HK-2 (cell line): ENCODE data around the gene PSMD13.

Experiments used
- DNase-seq: peaks from one replicate; pipeline ENCODE4 v3.0.0-alpha.2; 2018; ENCODE audit not compliant: unreplicated experiment

Gene PSMD13

GRCh38 chr11:287821-288477 lies 51.2 kb downstream of the PSMD13 start:
- no peak for DNase-seq

GRCh38 chr11:288478-289397 lies 52.0 kb downstream of the PSMD13 start, which contains the start of gene PGGHG:
PGGHG (plus strand) TSS chr11:289126; CDS start chr11:289817, 691 bp downstream.
- DNase-seq = peak; percentile 56

DNA sequence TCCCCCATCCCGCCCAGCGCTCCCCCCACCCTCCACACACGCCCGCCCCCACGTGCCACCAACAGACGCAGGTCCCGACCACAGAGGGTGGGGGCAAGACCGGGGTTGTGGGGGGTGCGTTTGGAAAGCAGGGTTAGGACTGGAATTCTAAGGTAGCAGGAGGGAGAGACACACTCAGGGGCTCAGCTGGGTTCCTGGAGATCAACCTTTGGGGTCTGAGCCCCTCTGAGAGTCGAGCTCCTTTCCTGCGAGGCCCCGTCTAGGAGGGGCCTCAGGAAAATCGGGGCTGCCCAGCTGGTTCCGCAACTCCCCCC lies 52.6 kb downstream of the PSMD13 start:
- DNase-seq = no peak

DNA sequence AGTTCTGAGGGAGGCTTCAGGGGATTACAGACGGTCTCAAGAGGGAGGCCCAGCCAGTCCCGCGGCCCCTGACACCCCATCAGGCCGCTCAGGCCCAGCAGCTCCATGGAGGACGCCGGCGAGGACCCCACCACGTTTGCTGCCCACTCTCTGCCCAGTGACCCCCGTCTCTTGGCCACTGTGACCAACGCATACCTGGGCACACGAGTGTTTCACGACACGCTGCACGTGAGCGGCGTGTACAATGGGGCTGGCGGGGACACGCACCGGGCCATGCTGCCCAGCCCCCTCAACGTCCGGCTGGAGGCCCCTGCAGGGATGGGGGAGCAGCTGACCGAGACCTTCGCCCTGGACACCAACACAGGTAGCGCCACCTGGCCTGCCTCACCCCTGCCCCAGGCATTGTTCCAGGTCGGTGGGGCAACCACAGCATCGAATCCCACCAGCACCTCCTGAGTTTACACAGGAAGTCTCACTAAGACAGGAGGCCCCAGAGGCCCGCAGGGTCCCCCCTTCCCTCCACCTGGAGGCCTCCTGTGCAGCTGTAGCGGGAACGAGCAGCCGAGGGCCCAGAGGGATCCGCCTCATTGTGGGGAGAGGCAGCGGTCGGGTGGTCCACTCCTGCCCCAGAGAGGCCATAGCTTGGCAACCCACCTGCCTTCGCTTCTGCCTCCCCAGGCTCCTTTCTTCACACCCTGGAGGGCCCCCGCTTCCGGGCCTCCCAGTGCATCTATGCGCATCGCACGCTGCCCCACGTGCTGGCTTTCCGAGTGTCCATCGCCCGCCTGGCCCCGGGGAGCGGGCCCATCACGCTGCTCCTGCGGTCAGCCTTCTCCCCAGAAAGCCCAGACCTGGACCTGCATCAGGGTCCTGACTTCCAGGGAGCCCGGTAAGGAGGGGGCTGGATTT lies 53.2 kb downstream of the PSMD13 start:
- DNase-seq = no peak

DNA sequence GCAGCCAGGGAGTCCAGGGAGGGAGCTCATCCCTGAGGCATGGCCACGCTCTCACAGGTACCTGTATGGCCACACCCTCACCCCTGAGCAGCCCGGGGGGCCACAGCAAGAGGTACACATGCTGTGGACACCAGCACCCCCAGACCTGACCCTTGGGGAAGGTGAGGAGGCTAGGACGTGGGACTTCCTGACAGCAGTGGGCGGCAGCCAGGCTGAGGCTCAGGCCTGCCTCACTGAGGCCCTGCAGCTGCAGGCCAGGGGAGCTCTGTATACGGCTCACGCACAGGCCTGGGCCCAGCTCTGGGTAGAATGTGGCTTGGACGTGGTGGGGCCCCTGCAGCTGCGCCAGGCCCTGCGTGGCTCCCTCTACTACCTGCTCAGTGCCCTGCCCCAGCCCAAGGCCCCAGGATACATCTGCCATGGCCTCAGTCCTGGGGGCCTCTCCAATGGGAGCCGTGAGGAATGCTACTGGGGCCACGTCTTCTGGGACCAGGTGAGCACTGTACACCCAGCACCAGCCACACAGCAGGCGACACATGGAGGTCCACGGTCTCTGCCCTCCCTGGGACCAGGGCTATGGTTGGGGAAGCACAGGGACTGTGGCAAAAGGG lies 54.0 kb downstream of the PSMD13 start:
- no peak for DNase-seq

DNA sequence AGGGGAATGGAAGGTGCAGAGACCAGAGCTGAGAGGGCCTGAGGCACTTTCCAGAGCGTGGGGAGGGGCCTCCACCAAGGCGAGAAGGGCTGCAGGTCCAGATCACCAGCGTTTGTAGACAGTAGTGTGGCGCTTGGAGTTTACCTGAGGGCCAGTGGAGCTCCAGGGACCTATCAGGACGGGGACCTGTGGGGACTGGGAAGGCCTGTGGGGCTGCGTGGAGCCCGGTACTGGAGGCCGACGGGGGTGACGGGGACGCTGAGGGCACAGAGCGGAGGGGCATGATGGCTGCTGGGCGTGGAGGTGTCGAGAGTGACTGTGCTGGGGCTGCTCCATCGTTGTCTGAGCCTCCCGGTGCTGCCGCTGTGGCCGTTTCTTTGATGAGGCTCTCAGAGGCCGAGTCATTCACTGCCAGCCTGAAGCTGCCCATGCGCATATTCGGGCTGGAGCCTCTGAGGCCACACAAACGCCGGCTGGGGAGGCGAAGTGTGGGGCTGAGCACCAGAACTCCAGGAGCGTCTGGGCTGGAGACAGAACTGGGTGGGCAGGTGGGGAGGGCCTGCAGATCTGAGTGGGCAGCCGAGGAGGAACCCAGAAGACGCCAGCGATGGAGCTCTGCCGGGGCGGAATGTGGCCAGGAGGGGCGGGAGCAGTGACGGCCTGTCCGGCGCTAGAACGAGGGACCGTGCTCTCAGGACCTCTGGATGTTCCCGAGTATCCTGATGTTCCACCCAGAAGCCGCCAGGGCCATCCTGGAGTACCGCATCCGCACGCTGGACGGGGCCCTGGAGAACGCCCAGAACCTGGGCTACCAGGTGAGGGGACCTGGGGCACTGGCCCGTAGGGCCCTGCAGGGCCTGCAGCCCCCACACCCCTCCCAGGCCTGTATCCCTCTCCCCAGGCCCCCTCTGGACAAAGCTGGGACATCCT lies 54.8 kb downstream of the PSMD13 start:
- DNase-seq = no peak

DNA sequence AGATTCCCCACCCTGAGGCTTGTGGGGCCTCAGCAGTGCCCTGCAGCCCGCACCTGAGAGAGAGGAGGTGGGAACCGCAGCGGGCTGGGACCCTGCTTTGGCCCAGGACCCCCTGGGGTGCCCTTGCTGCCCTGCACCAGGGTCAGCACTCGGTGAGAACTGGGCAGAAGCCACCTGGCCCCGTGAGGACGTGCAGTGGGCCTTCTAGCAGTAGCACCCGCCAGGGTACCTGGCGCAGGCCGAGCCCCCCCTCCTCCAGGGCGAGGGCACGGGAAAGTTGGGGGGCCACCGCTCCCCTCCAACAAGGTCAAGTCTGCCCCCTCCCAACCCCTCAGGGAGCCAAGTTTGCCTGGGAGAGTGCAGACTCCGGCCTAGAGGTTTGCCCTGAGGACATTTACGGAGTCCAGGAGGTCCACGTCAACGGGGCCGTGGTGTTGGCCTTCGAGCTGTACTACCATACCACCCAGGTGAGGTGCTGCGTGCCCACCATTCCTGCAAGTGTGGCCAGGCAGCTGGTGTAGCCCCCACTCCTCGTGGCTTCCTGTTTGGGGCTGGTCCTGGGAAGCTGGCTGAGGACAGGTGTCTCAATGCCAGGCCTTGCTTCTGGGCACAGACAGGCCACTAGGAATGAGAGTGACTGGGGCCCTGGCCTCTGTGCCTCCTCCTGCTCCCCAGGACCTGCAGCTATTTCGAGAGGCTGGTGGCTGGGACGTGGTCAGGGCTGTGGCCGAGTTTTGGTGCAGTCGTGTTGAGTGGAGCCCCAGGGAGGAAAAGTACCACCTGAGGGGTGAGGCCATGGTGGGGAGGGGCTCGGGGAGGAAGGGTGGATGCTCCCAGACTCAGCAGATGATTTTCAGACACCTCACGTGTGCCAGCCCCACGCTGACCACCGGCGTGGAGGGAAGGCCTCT lies 55.7 kb downstream of the PSMD13 start:
- no peak for DNase-seq

DNA sequence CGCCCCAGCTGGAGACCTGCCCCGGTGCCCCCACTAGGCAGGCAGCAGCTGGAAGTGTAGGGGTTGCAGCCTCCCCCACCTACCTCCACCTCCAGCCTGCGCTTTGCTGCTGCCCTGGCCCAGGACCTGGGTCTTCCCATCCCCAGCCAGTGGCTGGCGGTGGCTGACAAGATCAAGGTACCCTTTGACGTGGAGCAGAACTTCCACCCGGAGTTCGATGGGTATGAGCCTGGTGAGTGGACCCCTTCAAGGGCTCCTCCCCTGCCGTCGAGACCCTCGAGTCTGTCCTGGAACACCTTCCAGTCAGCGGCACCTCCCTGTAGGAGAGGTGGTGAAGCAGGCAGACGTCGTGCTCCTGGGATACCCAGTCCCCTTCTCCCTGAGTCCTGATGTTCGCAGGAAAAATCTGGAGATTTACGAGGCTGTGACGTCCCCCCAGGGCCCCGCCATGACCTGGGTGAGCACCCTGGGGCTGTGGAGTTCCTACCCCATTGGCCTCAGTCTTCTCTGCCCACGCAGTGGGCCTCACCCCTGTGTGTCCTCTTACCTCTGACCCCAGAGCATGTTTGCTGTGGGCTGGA lies 56.6 kb downstream of the PSMD13 start:
- no peak for DNase-seq

GRCh38 chr11:293852-294661 lies 57.3 kb downstream of the PSMD13 start:
- no peak for DNase-seq

DNA sequence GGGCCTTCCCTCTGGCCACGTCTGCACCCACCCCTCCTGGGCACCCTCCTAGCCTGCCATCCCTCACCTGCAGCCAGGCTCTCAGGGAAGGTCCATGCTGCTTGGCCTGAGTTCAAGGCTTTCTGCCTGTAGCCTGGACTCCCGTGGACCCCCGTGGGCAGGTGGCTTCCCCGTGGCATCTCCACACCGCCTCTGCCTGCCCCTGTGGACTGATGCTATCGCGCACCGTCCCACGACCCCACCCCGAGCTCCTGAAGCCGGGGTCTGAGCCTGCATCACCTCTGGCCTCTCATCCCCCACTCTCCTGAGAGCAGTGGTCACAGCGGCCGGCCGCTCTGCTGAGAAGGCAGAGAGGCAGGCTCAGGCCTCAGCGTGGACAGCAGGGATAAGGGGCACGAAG lies 58.0 kb downstream of the PSMD13 start:
- no peak for DNase-seq

DNA sequence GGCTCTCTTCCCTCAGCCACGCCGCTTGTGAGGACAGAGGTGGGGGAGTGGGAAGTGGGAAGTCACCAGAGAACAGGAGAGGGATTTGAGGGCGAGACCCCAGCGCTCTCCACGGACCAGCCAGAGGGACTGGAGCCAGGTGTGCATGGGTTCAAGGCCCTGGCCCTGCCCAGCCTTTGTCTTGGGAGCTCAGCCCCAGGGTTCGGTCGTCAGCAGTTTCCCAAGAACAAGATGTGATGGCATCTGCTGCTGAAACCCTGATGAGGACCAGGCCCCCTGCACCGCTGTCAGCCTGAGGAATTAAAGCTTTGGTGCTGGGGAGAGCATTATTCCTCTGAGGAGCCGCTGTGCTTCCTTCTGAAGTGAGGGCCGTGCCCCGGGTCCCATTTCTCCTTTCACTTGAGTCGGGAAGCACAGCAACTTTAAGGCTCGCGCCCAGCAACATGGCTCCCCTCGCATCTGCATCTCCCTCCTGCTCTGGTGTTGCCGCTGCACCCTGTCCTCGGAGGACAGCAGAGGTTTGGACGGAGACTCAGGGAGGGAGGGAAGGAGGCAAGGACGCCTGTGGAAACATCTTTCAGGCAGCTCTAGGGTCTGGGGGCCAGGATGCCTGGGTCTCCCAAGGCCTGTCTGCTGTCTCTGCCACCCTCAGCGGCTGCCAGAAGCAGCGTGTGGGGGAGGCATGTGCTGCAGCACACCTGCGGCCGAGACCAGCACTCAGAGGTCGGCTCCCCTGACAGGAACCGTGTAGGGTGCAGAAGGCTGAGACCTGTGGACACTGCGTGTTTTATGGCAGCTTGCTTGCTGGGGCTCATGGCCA lies 58.8 kb downstream of the PSMD13 start:
- DNase-seq = no peak

DNA sequence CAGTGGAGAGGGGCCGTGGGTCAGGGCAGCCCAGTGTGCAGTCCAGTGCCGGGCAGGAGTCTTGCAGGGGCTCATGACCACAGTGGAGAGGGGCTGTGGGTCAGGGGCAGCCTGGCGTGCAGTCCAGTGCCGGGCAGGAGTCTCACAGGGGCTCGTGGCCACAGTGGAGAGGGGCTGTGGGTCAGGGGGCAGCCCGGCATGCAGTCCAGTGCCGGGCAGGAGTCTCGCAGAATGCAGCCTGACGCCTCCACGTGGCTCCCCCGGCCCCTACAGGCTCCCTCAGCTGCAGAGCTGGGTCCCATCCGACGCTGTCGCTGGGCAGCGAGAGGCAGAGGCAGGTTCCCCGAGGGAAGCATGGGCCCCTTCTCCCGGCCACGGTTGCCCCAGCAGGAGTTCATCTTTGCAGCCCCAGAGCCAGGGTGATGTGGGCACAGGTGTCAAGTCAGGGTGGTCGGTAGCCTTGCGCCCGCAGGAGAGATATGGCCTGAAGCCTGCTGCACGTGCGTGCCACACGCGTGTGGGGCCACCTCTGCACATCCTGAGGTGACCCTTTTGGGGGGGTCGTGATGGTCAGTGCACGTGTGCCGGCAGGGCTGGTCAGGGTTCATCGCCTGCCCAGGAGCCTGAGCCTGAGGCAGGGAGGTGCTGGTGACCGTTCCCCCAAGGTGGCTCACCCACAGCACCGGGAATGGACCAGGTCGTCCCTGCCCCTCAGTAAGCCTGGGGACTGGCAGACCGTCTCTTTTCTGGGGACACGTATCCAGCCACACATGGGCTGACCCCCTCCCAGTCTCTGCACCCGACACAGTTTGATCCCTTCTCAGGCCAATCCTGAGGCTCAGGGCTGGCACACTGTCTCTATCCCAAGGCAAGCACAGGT lies 59.6 kb downstream of the PSMD13 start:
- DNase-seq = no peak

DNA sequence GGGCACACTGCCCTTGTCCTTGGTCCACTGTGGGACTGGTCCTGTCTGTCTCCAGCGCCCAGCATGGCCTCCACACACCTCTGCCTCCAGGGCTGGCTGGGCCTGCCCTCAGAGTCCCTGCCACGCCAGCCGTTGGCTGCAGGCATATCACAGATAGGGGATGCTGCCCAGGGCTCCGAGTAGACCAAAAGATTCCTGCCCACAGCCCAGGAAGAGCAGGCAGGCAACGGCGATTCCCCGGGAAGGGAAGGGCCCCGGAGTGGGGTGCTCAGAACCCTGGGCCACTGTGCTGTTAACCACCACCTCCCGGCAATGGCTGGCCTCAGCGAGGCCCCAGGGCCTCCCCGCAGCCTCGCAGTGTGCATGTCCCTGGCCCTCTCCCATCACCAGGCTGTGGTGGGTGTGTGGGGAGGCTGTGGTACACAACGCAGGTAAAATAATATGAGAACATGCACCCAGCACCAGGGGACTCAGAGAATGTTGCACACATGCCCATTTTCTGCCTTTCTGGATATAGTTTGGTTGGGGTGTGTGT lies 60.3 kb downstream of the PSMD13 start:
- no peak for DNase-seq

DNA sequence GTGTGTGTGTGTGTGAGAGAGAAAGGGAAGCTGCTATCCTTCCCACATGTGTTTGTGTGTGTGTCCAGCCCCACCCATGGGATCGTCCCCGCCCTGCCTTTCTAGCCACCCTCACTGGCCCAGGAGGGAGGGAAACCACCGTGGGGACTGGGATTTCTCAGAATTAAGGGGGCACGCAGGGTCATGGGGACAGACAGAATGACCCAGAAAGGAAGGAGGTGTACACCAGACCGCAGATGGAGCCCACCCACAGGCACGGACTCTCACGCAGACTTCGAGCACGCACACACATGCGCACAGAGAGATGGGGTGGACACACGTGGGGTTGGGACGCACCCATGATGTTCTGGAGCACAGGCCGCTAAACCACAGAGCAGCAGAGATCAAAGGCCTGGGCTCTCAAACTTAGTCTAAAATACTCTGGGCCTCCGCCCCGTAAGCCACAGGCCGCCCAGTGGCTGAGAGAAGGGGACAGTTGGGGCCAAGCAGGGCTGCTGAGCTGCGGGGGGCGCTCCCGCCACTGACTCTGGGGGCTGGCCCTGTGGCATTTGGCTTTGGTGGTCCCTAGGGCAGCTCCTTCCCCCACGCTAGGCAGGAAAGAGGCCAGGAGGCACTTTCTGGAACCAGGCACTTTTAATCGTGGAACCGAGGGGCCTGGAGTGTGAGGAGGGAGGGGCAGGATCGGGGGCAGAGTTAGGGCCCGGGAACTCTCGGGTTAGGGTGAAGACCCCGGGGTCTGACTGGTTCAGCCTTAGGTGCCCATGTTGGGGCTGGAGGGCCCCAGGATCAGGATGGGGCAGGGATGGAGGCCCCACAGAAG lies 61.0 kb downstream of the PSMD13 start:
- DNase-seq = no peak

GRCh38 chr11:298406-299065 lies 61.8 kb downstream of the PSMD13 start:
- no peak for DNase-seq
